Stimulated activated CD8-positive, alpha-beta memory T cell treated with anti-CD3 and anti-CD28 coated beads, Interleukin-2, amount 100 ng/mL, for 1 hour (primary cell): ENCODE results near the gene GADD45A.

Experiments
- DNase-seq, 2 donors: peaks; one replicate each; pipeline ENCODE4 v3.0.0-alpha.2; 2020; ENCODE audit warnings: low read depth in 2 of 2

Gene GADD45A

DNA sequence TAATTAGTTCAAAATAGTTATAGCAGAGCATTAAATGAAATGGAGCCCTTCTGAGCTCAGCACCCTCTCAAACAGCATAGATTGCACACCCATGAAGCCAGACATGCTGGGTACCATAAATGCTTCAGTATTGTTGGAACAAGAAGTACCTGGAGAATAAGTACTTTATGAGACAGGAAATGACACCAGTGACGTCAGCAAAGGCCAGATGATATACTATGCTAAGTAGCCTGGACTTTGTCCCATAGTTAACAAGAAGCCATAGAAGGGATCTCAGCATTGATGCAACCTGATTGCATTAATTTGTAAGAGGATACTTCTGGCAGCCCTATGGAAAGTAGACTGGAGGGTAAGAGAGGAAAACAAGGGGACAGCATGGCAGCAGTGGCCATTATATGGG, 16.3 kb upstream of the GADD45A start:
- no peak for DNase-seq

DNA sequence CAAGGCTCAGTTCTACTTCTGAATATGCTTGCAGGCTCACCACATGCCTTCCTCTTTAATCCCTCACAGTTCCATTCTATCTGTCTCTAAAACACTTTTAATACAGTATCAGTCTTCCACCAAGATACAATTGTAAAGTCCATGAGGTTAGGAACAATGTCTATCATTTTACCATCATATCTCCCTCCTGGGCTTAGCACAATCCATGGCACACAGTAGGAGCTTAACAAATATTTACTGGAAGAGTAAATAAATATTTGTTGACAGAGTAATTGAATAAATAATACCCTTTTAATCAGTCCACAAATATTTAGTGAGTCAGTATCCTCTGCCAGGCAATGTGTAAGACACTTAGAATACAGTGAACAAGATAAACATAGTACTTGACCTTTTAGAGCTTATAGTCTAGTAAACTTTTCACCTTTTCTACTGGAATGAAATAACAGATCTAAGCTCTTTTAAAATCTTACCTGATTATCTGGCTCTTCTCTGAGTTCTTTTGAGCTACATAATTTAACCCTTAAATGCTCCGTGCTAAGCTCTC, 12.7 kb upstream of the GADD45A start:
- no peak for DNase-seq

DNA sequence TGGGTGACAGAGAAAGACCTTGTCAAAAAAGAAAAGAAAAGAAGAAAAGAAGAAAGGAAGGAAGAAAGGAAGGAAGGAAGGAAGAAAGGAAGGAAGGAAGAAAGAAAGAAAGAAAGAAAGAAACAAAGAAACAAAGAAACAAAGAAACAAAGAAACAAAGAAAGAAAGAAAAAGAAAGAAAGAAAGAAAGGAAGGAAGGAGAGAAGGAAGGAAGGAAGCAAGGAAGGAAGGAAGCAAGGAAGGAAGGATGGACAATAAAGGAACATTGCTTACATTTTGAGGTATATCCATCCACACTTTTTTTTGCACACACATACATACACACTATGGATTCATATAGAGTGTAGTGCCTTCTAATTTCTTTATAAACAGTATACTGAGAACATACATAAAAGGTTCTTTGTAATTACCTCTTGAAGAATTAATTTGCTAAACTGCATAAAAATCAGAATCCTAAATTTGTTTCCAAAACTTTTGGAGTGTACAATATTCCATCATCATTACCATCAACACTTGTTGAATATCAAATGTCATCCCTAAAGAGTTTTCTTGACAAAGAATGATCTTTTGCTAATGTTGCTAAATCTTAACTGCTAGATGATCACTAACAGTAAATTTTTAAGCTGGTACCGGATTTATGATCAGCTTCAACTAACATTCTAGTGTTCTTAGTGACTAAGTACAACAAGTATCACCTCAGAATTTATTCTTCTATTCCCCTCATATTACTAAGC, 11.4 kb upstream of the GADD45A start:
- DNase-seq = no peak

DNA sequence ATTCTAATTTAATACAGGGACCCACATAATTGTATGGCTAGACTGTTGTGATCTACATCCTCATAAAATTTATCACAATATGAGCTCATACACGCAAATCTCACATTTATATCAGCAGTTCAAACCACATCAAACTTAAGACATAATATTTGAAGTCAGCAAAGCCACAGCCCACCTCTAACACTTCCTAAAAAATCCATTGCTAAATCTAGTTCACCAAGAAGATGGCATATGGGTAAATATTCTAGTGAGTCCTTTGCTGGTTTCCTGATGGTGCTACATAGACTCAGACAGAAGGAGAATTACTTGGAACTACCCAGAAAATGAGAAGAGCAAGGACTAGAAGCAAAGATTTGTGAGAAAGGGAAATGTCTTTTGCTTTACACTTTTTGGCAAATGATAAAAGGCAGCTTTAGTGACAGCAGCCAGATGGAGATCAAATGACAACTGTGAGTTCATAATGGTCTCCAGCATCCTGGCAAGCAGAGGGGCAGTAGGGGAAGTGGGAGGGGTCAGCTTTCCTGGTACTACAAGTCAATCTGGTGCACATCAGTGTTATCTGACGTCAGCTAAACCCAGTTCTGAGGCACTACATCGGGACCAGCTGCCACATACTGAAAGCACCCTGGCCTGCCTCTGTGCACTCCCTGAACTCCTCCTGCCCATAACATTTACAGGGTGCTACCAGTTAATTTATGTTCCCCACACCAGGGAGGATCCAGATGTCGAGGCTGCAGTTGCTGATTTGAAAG, 10.6 kb upstream of the GADD45A start:
- peak in 1 of 2 donors; percentile 11 for DNase-seq

DNA sequence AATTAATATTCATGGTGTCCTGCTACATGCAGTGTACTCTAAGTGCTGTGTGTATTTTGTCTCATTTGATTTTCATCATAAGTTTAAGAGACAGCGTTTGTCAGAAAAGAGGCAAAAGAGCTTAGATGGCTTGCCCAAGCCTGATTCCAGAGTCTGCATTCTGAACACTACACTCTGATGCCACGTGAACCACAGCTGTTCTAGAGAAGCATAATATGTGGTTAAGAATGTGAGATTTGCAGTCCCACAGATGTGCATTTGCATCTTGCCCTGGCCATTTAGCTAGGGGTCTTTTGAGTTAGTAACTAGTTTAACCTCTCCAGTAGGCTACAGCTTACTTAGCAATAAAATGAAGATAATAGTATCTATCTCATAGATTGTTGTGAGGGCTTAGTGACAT, 9.2 kb upstream of the GADD45A start:
- no peak for DNase-seq

DNA sequence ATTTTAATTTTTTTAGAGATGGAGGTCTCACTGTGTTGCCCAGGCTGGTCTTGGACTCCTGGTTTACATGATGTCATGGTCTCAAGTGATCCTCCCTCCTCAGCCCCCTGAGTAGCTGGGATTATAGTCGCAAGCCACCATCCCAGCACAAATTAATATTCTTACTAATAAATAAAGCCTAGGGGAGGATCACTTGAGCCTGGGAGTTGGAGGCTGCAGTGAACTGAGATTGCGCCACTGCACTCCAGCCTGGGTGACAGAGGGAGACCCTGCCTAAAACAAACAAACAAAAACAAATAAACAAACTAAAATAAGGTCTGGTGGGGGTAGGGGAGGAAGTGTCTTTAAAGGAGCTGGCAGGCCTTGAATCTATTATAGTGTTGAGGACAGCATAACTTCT, 8.7 kb upstream of the GADD45A start:
- no peak for DNase-seq

DNA sequence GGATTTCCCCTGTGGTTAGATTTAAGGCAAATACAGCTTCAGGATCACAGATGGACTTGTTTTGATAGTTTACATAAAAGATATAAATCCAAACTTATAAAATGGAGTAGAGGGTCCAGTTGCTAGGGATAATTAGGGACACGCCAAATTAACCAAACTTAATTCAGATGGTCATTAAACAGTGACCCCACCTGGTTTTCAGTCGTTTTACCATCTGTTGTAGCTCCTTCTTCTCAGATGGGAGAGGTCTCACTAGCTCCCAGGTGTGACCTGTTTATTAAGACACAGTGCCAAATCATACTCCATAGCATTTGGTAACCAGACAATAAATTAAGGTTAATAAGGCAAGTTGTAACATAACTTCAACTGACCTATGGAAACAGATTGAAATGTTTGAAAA, 8.1 kb upstream of the GADD45A start:
- DNase-seq = no peak

DNA sequence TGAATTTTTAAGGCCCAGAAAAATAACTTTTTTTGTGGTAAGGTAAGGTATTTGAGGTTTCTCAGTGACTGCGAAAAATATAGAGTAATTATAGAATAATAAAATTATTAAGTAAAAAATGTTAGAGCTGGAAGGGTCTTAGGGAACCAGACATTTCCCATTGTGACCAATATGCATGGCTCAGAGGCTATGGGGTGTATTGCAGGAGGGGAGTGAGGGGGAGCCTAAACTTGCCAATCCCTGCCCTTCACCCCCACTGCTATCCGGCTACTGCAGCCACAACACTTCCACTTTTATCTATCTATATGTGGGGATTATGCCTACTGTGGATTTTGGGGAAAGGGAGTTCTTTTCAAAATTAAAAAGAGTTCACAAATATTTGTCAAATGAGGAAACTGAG, 7.6 kb upstream of the GADD45A start:
- no peak for DNase-seq

DNA sequence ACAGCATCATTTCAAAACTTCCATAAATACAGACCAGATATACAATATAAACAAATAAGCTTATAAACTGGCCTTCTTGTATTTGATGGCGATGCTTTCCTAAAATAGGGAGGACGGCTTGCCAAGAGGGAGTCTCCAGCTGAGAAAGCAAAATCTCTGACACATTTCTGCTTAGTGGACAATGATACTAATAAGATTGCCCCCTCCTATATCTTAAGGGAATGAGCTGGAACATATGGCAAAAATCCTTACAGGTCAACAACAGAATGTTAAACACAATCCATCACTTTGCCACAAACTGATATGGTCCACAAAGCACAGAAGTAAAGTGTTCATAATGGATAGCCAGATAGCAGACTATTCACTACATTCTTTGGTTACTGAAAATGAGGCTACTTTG, 7.1 kb upstream of the GADD45A start:
- DNase-seq = no peak

DNA sequence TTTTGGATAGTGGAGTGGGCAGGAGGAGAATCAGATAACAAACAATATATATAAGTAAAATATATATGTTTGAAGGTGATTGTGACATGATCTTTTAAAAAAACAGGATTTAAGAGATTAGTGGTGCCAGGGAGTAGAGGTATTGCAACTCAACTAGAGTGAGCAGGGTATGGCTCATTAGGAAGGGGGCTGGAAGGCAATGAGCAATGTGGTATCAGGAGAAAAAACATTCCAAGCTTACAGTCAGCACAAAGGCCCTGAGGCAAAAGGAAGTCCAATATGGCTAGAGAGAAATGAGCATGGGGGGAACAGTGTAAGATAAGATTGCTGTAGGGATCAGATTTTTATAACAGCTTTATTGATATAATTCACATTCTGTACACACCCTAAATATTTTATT, 5.3 kb upstream of the GADD45A start:
- DNase-seq = no peak

DNA sequence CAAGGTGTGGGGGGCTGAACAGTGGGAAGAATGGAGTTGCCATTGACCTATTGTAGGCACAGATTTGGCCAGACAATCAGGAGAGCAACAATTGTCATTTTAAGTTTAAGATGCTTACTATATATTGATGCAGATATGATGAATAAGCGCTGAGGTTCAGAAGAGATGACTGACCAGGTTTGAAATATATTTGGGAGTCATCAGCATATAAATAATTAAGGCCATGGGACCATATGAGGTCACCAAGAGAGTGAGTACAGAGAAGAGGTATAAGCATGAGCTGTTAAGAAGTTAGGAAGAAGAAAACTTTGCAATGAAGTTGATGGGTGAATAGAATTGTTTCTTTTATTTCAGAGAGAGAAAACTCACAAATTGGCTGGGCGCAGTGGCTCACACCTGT, 4.5 kb upstream of the GADD45A start:
- DNase-seq = no peak

DNA sequence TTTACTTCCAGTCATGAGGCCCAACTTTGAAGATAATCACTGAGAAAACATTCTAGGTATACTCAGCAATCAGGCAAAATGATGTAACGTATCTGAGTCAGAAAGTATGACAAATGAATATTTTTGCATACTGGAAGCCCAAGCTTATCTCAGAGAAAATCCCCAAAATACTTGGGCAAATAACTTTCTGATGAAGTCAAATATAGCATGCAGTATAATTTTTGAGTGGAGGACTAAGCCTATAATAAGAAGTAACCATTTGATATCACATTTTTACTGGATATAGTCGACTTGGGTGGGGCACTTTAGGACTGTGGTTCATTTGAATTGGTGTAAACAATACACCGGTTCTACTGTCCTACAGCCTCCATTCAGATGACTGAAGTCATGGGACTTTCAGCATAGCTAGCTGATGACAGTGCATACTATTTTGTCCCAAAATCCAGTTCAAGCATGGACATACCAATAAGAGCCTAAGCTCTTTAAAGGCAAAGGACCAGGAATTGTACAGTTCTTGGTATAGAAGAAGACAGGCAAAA, 2.3 kb upstream of the GADD45A start:
- DNase-seq = no peak

DNA sequence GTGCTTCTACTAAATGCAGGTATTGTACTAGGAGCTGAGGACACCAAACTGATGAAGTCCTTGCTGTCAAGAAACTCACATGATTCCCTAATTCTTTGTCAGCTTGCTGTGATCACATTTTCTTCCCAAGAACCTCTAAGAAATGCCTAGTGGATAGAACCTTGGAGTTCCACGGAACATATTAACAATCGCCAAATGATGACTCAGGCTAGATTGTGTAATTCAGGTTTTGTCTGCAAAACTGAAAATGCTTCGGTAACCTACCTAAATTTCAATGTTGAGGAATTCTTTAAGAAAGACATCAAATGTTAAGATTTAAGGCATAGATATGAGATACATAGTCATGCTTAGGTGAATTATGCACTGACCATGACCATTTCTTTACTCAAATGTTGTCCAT, 1.7 kb upstream of the GADD45A start:
- no peak for DNase-seq

DNA sequence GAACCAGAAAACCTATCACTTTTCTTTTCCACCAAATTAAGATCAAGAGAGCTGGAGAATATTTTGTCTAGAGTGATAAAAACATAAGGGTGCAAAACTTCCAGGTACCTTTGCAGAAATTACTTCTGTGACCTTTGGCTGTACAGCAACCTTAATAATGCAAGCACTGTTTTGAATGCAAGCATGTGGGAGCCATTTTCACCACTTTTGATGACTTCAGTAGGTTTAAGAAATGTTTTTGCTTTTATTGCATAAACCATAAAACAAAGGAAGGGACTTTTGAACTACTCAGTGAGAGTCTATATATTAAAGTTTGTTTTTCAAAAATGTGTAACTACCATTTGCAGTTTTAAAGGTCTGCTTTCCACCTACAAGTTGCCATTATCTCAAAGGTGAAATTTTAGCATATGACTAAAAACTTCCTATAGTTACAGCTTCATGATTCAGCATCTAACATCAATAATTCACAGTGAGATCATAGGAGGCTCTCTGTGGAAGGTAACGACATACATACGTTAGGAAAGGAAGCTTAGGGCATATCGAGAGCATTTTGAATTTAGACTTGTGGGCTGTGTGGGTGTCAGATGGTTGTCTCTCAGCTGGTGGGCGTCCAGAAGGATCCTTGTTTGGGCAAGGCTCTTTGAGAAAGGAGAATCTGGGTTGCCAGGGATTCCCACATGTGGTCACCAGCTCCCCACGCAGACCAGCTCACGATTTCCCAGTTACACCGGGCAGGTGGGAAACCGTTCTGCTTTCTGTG, 1.1 kb upstream of the GADD45A start:
- peak in 1 of 2 donors; percentile 5 for DNase-seq

DNA sequence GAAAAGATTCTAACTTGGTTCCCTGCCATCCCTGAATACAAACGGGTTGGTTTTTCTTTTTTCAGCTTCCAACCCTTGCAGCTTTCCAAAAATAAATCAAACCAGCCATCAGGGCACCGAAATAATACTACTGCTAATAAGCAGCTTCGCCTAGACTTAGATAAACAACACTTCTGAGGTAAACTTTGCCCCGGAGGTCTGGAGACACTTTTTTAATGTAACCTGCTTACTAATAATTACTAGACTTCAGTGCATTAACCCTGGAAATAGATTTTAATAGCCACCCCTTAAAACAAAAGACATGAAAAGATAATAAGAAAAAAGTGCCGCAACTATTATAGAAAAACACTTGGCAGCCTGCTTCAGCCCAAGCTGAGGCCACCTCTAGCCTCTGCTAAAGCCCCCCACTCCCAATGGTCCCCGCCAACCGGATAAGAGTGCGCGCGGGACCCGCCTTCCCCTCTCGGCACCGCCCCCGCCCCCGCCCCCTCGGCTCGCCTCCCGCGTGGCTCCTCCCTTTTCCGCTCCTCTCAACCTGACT, 405 bp upstream of the GADD45A start:
- DNase-seq = no peak

DNA sequence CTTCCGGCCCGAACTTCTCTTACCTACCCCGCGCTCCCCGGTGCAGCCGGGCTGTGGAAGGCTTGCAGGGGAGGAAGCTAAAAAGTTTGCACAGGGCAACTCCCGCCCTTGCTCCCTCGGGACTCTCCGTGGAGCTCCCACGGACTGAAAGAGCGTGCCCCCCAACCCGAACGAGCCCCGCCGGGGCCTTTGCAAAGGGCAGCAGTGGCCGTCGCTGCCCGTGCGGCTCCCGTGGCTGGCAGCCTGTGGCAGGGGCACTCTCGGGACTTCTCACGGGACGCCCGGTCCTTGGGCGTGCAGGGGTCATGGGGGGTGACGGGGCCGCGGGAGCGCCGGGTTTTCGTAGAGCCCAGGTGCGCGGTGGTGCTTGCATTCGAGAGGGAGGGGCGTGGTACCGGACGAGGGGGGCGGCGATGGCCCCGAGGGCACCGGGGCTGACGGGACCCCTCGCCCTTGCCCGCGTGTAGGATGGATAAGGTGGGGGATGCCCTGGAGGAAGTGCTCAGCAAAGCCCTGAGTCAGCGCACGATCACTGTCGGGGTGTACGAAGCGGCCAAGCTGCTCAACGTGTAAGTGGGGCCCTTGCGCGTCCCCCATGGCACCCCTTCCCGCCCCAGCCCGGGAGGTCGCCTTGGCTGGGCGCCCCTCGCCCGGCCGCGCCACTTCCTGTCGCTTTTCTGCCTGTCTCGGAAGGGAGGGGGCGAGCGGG, 711 bp downstream of the GADD45A start:
- peak; percentile 24 to 28 for DNase-seq

DNA sequence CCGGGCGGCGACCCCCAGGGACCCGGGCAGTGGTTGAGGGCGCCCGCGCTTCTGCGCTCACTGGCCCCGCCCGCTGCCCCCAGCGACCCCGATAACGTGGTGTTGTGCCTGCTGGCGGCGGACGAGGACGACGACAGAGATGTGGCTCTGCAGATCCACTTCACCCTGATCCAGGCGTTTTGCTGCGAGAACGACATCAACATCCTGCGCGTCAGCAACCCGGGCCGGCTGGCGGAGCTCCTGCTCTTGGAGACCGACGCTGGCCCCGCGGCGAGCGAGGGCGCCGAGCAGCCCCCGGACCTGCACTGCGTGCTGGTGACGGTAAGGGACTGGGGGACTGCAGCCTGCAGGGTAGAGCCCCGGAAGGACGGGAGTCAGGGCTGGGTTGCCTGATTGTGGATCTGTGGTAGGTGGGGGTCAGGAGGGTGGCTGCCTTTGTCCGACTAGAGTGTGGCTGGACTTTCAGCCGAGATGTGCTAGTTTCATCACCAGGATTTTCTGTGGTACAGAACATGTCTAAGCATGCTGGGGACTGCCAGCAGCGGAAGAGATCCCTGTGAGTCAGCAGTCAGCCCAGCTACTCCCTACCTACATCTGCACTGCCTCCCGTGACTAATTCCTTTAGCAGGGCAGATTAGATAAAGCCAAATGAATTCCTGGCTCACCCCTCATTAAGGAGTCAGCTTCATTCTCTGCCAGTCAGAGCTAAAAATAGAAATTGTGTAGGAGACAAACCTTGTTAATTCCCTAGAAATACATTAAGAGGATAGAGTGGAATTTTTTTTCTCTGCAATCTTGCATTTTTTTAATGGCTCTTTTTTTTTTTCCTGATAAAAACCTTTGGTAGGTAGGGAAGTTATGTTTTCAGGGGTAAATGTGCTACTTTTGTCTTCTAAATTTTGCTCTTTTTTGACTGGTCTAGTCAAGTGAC, 1.5 kb downstream of the GADD45A start:
- peak; percentile 13 to 16 for DNase-seq

DNA sequence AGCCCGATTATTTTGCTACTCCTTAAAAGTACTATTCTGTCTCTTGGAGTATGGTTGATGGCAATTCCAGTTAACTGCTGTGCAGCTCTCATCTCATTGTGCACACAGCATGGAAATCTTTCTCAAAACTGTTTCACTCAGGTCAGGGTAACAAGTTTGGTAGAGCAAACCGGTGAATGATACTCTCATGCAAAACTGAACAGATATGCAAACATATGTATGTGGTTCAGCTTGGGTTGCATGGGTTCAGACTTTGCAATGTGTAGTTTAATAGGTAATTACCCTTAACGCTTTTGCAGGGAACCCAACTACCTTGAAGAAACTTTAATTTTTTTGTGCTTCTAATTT, 2.2 kb downstream of the GADD45A start:
- no peak for DNase-seq

DNA sequence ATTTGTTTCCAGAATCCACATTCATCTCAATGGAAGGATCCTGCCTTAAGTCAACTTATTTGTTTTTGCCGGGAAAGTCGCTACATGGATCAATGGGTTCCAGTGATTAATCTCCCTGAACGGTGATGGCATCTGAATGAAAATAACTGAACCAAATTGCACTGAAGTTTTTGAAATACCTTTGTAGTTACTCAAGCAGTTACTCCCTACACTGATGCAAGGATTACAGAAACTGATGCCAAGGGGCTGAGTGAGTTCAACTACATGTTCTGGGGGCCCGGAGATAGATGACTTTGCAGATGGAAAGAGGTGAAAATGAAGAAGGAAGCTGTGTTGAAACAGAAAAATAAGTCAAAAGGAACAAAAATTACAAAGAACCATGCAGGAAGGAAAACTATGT, 2.6 kb downstream of the GADD45A start:
- DNase-seq = no peak

DNA sequence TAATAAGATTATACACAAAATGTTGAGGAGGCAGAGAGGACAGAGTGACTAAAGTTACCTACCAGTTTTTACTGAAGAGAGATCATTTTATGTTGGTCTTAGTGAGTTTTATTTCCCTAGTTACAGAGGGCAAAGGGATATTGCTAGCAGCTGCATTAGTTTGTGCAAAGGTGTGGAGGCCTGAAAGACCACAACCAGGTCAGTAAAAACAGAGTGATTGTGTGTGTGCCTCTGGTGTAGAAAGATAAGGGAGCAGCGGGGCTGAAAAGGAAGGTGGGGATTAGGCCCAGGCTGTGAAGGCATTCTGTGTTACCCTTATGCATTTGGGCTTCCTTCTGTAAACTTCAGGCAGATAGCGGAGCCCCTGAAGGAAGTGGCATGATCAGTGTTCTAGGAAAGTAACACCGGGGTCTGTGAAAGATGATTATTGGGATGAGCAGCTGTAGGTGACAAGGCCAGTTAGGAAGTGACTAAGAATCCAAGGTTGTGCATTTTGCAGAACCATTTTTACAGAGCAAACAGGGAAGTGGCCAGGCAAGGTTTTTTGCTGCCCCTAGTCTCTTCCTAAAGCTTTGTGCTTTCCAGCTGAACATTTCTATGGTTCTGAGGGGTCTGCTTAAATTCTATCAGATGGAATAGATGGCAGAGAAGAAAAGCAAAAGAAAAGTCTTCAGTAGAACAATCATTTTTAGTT, 3.7 kb downstream of the GADD45A start:
- no peak for DNase-seq
